GM11168 (cell line): ENCODE results near the gene SKOR2.

ENCODE experiments used
- in situ Hi-C: fragments of 300-500 bp; cut with MboI; formaldehyde crosslinking; loops from one replicate; pipeline ENCODE4 v1.12.0; 2022; ENCODE audit warnings: low sequenced_read_pairs; ENCODE audit not compliant: unreplicated experiment

SKOR2 gene

GRCh38 chr18:47260120-47260923 lies 8.9 kb upstream of the SKOR2 start:
- in situ Hi-C loops = no loop called here

- in situ Hi-C loops = no loop called here
Measured at GRCh38 chr18:47254341-47254939, 3.0 kb upstream of the SKOR2 start.

- in situ Hi-C loops = no loop called here
Measured at GRCh38 chr18:47253101-47253654, 1.7 kb upstream of the SKOR2 start.

GRCh38 chr18:47250391-47251046 lies 941 bp downstream of the SKOR2 start:
- in situ Hi-C loops = no loop called here

- in situ Hi-C loops = no loop called here
Measured at GRCh38 chr18:47249314-47249981, 2.0 kb downstream of the SKOR2 start.

- in situ Hi-C loops = no loop called here
Measured at GRCh38 chr18:47248604-47249313, 2.7 kb downstream of the SKOR2 start.

GRCh38 chr18:47248115-47248603 lies 3.3 kb downstream of the SKOR2 start:
- in situ Hi-C loops = no loop called here

GRCh38 chr18:47247416-47248114 lies 3.9 kb downstream of the SKOR2 start:
- in situ Hi-C loops = no loop called here

- in situ Hi-C loops = no loop called here
Measured at GRCh38 chr18:47247036-47247415, 4.4 kb downstream of the SKOR2 start.

- in situ Hi-C loops = no loop called here
Measured at GRCh38 chr18:47246027-47246971, 5.2 kb downstream of the SKOR2 start.

- in situ Hi-C loops = no loop called here
Measured at GRCh38 chr18:47244086-47244485, 7.4 kb downstream of the SKOR2 start.

GRCh38 chr18:47235096-47235495 lies 16.4 kb downstream of the SKOR2 start:
- in situ Hi-C loops = no loop called here

GRCh38 chr18:47226660-47227059 lies 24.8 kb downstream of the SKOR2 start:
- in situ Hi-C loops = no loop called here

- in situ Hi-C loops = loop anchor here (25.0 kb wide), 1 partner anchor 547 kb away; no protein-coding TSS in a partner anchor
Measured at GRCh38 chr18:47215554-47216138, 35.8 kb downstream of the SKOR2 start.

GRCh38 chr18:47209171-47209570 lies 42.3 kb downstream of the SKOR2 start:
- in situ Hi-C loops = loop anchor here (25.0 kb wide), 1 partner anchor 553 kb away; no protein-coding TSS in a partner anchor

GRCh38 chr18:47206945-47207637 lies 44.4 kb downstream of the SKOR2 start:
- in situ Hi-C loops = loop anchor here (25.0 kb wide), 1 partner anchor 555 kb away; no protein-coding TSS in a partner anchor
